Cardiac fibroblast (primary cell): ENCODE results near the gene CTBP1.

ENCODE experiments used
- DNase-seq, 2 donors: peaks; one replicate each; pipeline versions ENCODE4 v3.0.0 to v3.0.0-alpha.2; 2010; ENCODE audit warnings: low read depth in 2 of 2
- H3K4me3 ChIP-seq, 2 donors: replicated peaks in 1 of 2; 1 replicate in 1 of 2; 2 replicates in 1 of 2; pipeline ENCODE4 v1.5.1; 2011; ENCODE audit warnings: low read depth in 2 of 2, low read length in 2 of 2, mild to moderate bottlenecking in 2 of 2, moderate library complexity in 1 of 2
- CTCF ChIP-seq: IDR thresholded peaks from one replicate; pipeline ENCODE4 v1.5.1; 2011; ENCODE audit warnings: low read depth, mild to moderate bottlenecking, low read length, inconsistent platforms

The CTBP1 gene

DNA sequence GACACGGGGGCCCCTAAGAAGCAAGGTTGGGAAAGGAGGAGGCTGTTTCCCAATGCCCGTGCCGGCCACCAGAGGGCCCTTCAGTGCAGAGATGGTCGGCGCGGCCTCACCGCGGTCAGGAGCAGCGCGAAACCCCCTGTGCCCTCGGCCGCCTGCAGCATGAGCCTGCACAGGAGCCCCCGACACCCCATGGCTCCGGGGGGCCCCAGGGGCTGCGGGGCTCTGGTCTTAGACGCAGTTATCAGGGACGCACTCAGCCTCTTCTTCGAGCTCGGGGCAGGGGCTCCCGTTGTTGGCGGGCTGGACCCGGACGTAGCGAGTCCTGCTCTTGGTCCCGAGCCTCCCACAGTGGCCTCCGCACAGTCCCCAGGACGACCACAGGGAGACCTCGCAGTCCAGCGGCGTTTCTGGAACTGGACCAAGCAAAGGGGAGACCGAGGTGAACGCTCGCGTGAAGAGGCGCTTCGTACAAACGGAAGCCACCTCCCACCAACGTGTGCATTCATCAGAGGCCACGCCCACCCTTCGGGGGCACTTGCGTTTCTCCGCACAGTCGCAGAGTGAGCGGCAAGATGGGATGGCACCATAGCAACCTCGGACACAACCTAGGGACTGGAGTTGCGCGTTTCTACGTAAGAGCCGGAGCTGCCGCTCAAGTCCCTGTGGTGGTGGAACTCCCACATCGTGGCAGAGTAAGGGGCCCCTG is 81.5 kb downstream of the CTBP1 start:
- peak; percentile 91 for TF ChIP-seq CTCF

DNA sequence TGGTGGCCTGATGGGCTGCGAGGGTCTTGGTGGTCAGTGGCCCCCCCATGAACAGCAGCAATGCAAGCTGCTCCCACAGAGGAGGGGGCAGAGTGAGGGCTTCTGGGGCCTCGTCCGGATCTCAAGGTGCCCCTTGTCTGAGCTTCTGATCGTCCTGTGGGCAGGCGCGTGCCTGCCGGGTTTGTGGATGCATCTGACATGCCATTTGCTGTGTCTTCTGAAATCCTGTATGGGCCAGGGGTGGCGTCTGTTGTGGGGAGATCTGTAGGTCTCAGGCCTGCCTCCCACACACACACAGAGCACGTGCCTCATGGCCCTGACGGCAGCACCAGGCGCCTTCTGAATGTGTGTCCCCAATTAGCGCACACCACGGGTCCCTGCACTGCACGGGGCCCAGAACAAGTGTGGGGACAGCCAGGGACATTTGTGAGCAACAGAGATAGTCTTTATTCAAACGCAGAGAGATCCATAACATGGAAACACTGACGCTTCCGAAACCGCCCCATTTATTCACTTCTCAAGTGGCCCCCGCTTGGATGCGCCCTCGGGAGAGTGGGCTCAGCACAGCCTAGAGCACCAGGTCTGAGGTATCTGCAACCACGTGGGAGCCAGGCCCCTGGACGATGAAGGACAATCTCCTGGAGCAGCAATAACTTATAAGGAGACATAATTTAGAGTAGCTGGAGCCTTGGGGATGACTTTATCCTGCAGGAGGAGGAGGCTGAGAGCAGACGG is 82.3 kb downstream of the CTBP1 start:
- TF ChIP-seq CTCF: no peak
- DNase-seq: peak in 1 of 2 donors; percentile 10
- H3K4me3 ChIP-seq: peak overlapping the region in 1 of 2 donors; percentile 44

More for the DNA sequence above, 81.5 kb downstream of the CTBP1 start:
- peak; percentile 82 to 88 for DNase-seq
- peak overlapping the region; percentile 44 to 61 for H3K4me3 ChIP-seq

- no peak for DNase-seq
- TF ChIP-seq CTCF: no peak
- no peak overlapping the region for H3K4me3 ChIP-seq
These were observed 83.9 kb downstream of the CTBP1 start for GRCh38 chr4:1164956-1165545.

DNA sequence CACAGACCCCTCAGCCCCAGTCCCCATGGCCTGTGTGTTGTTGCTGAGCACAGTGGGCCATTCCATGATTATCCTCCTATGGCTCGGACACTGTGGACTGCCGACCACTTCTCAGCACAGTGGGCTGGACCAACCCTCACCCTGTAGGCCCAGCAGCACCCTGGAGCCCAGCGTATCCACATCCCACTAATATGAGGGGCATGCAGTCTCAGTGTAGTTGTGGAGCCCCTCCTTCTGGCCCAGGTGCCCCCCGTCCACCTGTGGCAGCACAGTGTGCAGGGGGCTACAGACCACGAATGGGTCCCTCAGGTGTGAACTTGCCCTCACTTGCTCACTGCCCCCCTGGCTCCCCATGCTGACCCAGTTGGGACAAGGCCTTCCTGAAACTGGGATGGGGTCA is 84.5 kb downstream of the CTBP1 start:
- no peak overlapping the region for H3K4me3 ChIP-seq
- no peak for DNase-seq
- no peak for TF ChIP-seq CTCF

- no peak for DNase-seq
- no peak for TF ChIP-seq CTCF
- H3K4me3 ChIP-seq: no peak overlapping the region
These were observed 84.9 kb downstream of the CTBP1 start for GRCh38 chr4:1164040-1164439.
